ENCODE data around the gene S100G.

The S100G gene

GRCh38 chrX:16651391-16652024, 1.6 kb downstream of the S100G start:
- DNase-seq: no peak

GRCh38 chrX:16653424-16653823, 3.5 kb downstream of the S100G start:
- DNase-seq: no peak

- DNase-seq: no peak
Measured at GRCh38 chrX:16654093-16654492, 4.1 kb downstream of the S100G start.

- DNase-seq: no peak
Measured at GRCh38 chrX:16658284-16658683, 8.3 kb downstream of the S100G start.

- no peak for DNase-seq
Measured at GRCh38 chrX:16659321-16659720, 9.4 kb downstream of the S100G start.

GRCh38 chrX:16661495-16661894, 11.5 kb downstream of the S100G start:
- DNase-seq: no peak

GRCh38 chrX:16662402-16662801, 12.4 kb downstream of the S100G start:
- DNase-seq: no peak

GRCh38 chrX:16664074-16664473, 14.1 kb downstream of the S100G start:
- no peak for DNase-seq

- no peak for DNase-seq
Measured at GRCh38 chrX:16664626-16665025, 14.7 kb downstream of the S100G start.

GRCh38 chrX:16665089-16665488, 15.1 kb downstream of the S100G start:
- DNase-seq: no peak

- no peak for DNase-seq
Measured at GRCh38 chrX:16666541-16666940, 16.6 kb downstream of the S100G start.

GRCh38 chrX:16671005-16671404, 21.0 kb downstream of the S100G start:
- DNase-seq: peak; percentile 5 to 11

GRCh38 chrX:16678689-16679088, 28.7 kb downstream of the S100G start:
- no peak for DNase-seq

- DNase-seq: no peak
Measured at GRCh38 chrX:16683007-16683664, 33.2 kb downstream of the S100G start.

GRCh38 chrX:16687514-16687913, 37.6 kb downstream of the S100G start:
- DNase-seq: no peak

- DNase-seq: peak; percentile 32 to 40
Measured at GRCh38 chrX:16695079-16695676, 45.2 kb downstream of the S100G start.

GRCh38 chrX:16696956-16697355, 47.0 kb downstream of the S100G start:
- no peak for DNase-seq

- no peak for DNase-seq
Measured at GRCh38 chrX:16699389-16699788, 49.4 kb downstream of the S100G start.

GRCh38 chrX:16700734-16701133, 50.8 kb downstream of the S100G start:
- DNase-seq: no peak

GRCh38 chrX:16702700-16703599, 53.0 kb downstream of the S100G start:
- DNase-seq: no peak

Data from inflammatory macrophage (primary cell).